Measurements from ENCODE around the gene PFKFB4. TPM values are rescaled to one million over a fixed set of nuclear protein-coding genes. Genes with fewer than 3 reads are reported as not detected.

The PFKFB4 gene
- total RNA-seq, 2 donors from 2014 or later = 9.9 to 89.0 TPM

DNA sequence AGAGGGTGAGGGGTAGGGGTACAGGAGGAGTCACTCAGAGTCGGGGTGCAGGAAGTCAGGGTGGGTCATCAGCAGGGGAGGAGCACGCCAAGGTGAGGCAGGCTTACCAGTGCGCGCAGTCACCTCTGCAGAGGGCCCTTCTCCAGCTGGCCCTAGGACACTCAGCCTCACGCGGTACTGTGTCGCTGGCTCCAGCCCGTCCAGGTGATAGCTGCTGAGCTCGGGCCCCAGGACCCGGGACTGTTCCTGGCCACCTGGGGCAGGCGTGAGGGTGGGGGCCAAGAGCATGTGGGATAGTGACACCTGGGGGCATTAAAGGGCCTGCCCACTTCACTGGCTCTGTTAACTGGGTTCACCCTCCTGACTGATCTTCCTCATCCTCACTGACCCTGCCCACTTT is 31.1 kb upstream of the PFKFB4 start:
- H3K4me1 ChIP-seq (replicated peaks) = no peaks in the 10 kb centered on the region
- 83% methylated on average over 11 of the region's 11 CpGs for WGBS
- H3K9me3 ChIP-seq = no peaks in the 10 kb centered on the region
- H3K36me3 ChIP-seq = no peaks in the 10 kb centered on the region
- no peaks in the 10 kb centered on the region for H3K27me3 ChIP-seq (replicated peaks; ENCODE audit: insufficient read depth)
- intact Hi-C loops (cut with DNase I) = no loop called here
- TF ChIP-seq, protein P1, sequence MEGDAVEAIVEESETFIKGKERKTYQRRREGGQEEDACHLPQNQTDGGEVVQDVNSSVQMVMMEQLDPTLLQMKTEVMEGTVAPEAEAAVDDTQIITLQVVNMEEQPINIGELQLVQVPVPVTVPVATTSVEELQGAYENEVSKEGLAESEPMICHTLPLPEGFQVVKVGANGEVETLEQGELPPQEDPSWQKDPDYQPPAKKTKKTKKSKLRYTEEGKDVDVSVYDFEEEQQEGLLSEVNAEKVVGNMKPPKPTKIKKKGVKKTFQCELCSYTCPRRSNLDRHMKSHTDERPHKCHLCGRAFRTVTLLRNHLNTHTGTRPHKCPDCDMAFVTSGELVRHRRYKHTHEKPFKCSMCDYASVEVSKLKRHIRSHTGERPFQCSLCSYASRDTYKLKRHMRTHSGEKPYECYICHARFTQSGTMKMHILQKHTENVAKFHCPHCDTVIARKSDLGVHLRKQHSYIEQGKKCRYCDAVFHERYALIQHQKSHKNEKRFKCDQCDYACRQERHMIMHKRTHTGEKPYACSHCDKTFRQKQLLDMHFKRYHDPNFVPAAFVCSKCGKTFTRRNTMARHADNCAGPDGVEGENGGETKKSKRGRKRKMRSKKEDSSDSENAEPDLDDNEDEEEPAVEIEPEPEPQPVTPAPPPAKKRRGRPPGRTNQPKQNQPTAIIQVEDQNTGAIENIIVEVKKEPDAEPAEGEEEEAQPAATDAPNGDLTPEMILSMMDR (IDR thresholded peaks at IDR 0.05) = no peak
- TF ChIP-seq POLR2A (IDR thresholded peaks at IDR 0.05) = no peak
- TF ChIP-seq POLR2AphosphoS5 (IDR thresholded peaks at IDR 0.05) = no peak
- H3K4me3 ChIP-seq = no peak overlapping the region
- no peak overlapping the region for H3K27ac ChIP-seq
- no peak for DNase-seq (ENCODE audit: low spot score)

DNA sequence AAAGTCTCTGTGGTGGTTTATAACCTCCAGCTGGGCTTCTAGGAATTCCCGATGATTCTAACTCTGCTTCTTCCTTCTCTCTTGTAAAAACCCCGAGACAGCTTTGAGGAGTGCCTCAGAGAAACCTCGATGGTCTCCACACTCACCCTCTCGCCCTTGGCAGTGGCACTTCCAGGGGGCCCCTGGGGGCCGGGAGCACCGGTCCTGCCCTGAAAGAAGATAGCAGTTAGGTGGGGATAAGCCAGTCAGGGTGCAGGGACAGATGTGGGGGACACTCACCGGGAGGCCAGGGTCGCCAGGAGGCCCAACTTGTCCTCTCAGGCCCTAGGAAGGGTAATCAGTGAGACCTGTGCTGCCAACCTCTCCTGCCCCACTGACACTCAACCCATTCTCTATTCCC is 28.8 kb upstream of the PFKFB4 start:
- no peak for DNase-seq (ENCODE audit: low spot score)
- Histone ChIP-seq H3K4me1 (replicated peaks) (no peaks in the 10 kb centered on the region), H3K4me3 (no peak overlapping the region), H3K27ac (no peak overlapping the region), H3K36me3 (no peaks in the 10 kb centered on the region), H3K9me3 (no peaks in the 10 kb centered on the region), H3K27me3 (replicated peaks; ENCODE audit: insufficient read depth) (no peaks in the 10 kb centered on the region)
- TF ChIP-seq POLR2AphosphoS5 (IDR thresholded peaks at IDR 0.05) (no peak), POLR2A (IDR thresholded peaks at IDR 0.05) (no peak)
- TF ChIP-seq, protein P1 (IDR thresholded peaks at IDR 0.05) = no peak
- intact Hi-C loops (cut with DNase I) = no loop called here
- 87% methylated on average over 8 of the region's 8 CpGs for whole genome bisulfite sequencing

DNA sequence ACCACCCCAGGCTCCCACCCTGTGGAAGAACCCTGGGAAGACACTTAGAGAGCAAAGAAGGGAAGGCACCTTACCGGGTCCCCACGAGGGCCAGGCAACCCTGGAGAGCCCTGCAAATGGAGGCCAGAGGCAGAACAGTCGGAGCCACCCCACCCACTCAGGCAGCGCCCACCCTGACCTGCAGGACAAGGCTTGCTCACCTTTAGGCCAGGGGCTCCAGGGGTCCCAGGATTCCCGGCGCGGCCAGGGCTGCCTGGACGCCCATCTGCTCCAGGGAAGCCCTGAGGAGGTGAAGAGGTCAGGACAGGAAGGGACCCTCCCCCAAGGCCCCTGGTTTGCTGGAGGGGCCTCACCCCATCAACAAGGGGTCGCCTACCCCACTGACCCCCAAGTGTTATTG is 28.2 kb upstream of the PFKFB4 start:
- H3K9me3 ChIP-seq = no peaks in the 10 kb centered on the region
- no peak for DNase-seq (ENCODE audit: low spot score)
- TF ChIP-seq, protein P1 (IDR thresholded peaks at IDR 0.05) = no peak
- TF ChIP-seq POLR2A (IDR thresholded peaks at IDR 0.05) = no peak
- no peak for TF ChIP-seq POLR2AphosphoS5 (IDR thresholded peaks at IDR 0.05)
- H3K36me3 ChIP-seq = no peaks in the 10 kb centered on the region
- intact Hi-C loops (cut with DNase I) = no loop called here
- 91% methylated on average over 8 of the region's 9 CpGs for whole genome bisulfite sequencing
- H3K27ac ChIP-seq = no peak overlapping the region
- H3K4me3 ChIP-seq = no peak overlapping the region
- H3K4me1 ChIP-seq (replicated peaks) = no peaks in the 10 kb centered on the region
- no peaks in the 10 kb centered on the region for H3K27me3 ChIP-seq (replicated peaks; ENCODE audit: insufficient read depth)

DNA sequence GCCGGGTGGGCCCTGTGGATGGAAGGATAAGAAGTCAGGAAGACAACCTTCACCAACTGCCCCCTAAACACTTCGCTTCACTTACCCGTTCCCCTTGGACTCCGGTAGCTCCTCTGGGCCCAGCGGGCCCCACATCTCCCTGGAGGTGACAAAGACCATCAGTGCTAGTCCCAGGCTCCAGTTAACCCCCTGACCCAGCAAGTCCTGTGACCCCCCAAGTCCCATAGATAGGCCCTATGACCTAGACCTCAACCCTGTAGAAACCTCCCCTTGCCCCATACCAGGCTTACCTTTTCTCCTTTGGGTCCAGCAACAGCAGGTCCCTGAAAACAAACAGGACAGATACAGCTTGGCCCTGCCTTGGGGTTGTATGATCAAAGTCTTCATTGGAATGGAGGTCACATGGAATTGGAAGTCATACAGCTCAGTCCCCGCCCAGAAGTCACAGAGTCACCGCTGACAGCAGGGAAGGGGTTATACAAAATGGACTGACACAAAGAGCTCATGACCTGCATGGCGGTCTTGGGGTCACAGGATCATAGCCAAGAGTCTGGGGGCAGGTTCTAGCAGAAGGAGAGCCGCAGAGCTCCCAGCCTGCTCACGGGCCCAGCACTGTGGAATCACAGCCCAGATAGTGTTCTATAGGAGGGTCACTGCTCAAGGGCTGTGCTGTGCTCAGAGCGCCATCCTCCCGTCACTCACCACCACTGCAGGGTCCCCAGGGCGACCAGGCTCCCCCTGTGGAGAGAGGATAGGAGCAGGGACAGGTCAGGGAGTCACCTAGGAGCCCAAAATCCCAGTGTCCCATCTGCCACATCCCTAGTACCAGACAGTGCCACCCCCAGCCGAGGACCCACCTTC is 25.2 kb upstream of the PFKFB4 start:
- 94% methylated on average over 13 of the region's 14 CpGs for WGBS
- intact Hi-C loops (cut with DNase I) = no loop called here
- Histone ChIP-seq H3K4me3 (no peak overlapping the region), H3K4me1 (replicated peaks) (no peaks in the 10 kb centered on the region), H3K9me3 (no peaks in the 10 kb centered on the region), H3K36me3 (no peaks in the 10 kb centered on the region), H3K27me3 (replicated peaks; ENCODE audit: insufficient read depth) (no peaks in the 10 kb centered on the region), H3K27ac (no peak overlapping the region)
- no peak for DNase-seq (ENCODE audit: low spot score)
- TF ChIP-seq POLR2A (IDR thresholded peaks at IDR 0.05) = no peak
- no peak for TF ChIP-seq POLR2AphosphoS5 (IDR thresholded peaks at IDR 0.05)
- TF ChIP-seq, protein P1 (IDR thresholded peaks at IDR 0.05) = no peak

DNA sequence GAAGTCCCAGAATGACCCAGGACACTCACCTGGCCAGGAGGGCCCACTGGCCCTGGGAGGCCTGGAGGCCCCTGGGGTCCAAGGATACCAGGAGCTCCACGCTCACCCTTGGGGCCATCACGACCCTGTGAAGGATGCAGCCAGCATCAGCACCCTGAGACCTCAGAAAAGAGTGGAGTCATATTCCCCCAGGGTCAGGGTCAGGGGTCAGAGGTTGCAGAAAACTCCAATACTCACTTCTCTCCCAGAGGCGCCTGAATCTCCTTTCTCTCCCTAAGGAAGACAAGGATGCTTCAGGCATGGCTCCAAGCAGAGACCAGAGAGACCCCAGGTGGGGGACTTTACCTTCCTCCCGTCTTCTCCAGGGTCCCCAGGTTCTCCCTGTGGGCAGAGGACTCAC is 20.0 kb upstream of the PFKFB4 start:
- Histone ChIP-seq H3K4me1 (replicated peaks) (no peaks in the 10 kb centered on the region), H3K4me3 (no peak overlapping the region), H3K27me3 (replicated peaks; ENCODE audit: insufficient read depth) (no peaks in the 10 kb centered on the region), H3K36me3 (no peaks in the 10 kb centered on the region), H3K27ac (no peak overlapping the region), H3K9me3 (no peaks in the 10 kb centered on the region)
- TF ChIP-seq, protein P1 (IDR thresholded peaks at IDR 0.05) = no peak
- TF ChIP-seq POLR2AphosphoS5 (IDR thresholded peaks at IDR 0.05) (no peak), POLR2A (IDR thresholded peaks at IDR 0.05) (no peak)
- 96% methylated on average over 4 of the region's 4 CpGs for WGBS
- no peak for DNase-seq (ENCODE audit: low spot score)
- intact Hi-C loops (cut with DNase I) = no loop called here
